GM12872 (cell line): ENCODE measurements around the gene NFASC.

Source experiments
- CTCF ChIP-seq: IDR thresholded peaks from 3 replicates; pipeline ENCODE4 v1.5.1; 2011; ENCODE audit warnings: low read depth, mild to moderate bottlenecking, low read length, moderate library complexity; ENCODE audit not compliant: insufficient read depth

Gene NFASC

GRCh38 chr1:204900721-204901120 lies 30.1 kb downstream of the NFASC start:
- no peak for TF ChIP-seq CTCF

GRCh38 chr1:204902671-204903070 lies 32.0 kb downstream of the NFASC start:
- TF ChIP-seq CTCF = no peak

GRCh38 chr1:204904228-204904810 lies 33.7 kb downstream of the NFASC start:
- no peak for TF ChIP-seq CTCF

- no peak for TF ChIP-seq CTCF
Observed at GRCh38 chr1:204909109-204909508, 38.4 kb downstream of the NFASC start.

GRCh38 chr1:204915861-204916495 lies 45.3 kb downstream of the NFASC start:
- no peak for TF ChIP-seq CTCF

- no peak for TF ChIP-seq CTCF
Observed at GRCh38 chr1:204917802-204918201, 47.1 kb downstream of the NFASC start.

GRCh38 chr1:204920511-204920910 lies 49.8 kb downstream of the NFASC start:
- TF ChIP-seq CTCF = no peak
